GOT3 (cell line): ENCODE measurements around the gene MMD2.

ENCODE experiments used
- DNase-seq: peaks from one replicate; lab custom pipeline; 2025; ENCODE audit warnings: mixed read lengths; lab: John Stamatoyannopoulos, UW

Gene MMD2

DNA sequence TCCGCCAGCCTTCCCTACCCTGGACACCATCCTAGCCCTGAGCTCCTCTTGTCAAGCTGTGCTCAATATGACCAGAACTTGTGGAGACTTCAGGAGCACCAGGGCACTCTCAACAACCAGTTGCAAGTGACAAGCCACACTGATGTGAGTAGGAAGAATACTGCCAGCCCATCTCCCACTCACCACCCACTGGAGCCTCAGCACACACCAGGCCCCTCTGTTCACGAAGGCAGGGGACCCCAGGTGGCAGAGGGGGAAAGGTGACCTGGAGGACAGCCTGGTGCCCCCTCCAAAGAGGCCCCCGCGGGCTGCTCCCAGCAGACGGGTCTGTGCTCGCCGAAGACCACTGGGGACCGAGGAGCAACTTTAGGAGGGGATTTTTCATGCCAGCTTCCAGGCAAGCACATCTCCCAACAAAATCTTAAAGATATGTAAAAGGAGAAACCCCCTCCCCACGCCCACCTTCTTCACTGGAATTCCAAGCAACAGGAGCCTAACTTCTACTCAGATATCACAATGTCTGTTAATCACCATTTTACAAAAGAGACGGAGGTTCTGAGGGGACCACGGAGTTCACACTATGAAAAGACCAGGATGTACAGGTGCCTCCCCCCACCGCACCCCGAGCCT, 1.0 kb downstream of the MMD2 start:
- DNase-seq, result no peak

DNA sequence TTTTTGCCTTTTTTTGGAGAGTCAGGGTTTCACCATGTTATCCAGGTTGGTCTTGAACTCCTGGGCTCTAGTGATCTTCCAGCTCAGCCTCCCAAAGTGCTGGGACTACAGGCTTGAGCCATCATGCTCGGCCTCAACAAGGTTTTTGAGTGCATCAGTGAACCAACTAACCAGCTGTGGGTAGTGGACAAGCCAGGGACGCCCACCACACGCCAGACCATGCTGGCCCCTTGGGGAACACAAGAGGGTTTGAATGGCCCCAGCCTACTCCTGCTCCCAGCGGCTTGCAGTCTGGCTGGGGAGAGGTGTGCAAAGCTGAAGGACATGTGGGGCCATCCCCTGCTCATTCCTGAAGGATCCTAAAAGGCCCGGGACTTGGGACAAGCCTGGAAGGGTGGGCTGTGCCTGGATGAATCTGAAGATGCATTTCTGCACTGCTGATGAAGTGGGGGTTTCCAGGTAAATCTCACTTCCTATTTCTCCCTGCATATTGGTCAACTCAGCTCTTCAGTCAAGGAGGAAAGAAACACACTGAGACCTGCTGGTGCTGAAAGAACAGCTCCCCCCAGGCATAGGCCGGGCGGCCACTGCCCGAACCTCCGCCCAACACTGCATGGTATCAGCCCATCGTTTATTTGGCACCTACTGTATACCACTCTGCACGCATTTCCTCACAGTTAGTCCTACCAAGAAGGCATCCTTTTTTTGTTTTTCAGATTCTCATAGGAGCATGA, 6.9 kb downstream of the MMD2 start:
- DNase-seq, result no peak

DNA sequence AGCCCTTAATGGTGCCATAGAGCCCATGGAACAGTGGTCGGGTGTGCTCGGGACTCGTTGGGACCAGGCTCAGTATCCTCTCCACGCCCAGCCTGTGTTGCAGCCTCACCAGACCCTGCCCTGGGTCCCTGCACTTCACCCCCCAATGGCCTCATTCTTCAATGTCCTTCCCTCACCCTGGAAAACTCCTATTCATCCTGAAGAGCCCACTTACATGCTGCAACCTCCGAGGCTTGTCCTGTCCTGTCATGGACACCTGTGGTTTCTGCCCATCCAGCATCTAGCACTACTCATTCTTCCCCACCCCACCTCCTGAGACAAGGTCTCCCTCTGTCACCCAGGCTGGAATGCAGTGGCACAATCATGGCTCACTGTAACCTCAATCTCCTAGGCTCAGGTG, 7.7 kb downstream of the MMD2 start:
- DNase-seq, result no peak

DNA sequence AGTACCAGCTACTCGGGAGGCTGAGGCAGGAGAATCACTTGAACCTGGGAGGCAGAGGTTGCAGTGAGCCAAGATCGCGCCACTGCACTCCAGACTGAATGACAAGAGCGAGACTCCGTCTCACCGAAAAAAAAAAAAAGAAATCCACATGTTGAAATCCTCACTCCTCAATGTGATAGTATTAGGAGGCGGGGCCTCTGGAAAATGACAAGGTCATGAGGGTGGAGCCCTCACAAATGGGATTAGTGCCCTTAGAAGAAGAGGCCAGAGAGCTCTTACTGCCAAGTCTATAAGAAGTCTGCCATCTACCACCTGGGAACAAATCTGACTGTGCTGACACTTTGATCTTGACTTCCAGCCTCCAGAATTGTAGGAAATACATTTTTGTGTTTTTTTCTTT, 10.6 kb downstream of the MMD2 start:
- no peak for DNase-seq

DNA sequence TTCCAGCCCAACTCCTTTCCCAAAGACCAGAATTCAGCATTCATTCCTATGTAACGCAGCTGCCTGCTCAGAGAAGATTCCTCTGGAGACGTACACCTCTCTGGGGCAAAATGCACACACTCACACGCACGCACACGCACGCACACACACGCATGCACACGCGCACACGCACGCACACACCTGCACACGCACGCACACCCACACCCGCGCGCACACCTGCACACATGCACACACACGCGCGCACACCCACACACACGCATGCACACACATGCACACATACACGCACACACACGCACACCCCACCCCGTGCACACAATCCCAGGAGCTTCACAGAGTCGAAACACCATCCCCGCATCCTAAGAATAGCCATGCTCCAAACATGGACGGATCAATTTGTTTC, 13.0 kb downstream of the MMD2 start:
- no peak for DNase-seq

DNA sequence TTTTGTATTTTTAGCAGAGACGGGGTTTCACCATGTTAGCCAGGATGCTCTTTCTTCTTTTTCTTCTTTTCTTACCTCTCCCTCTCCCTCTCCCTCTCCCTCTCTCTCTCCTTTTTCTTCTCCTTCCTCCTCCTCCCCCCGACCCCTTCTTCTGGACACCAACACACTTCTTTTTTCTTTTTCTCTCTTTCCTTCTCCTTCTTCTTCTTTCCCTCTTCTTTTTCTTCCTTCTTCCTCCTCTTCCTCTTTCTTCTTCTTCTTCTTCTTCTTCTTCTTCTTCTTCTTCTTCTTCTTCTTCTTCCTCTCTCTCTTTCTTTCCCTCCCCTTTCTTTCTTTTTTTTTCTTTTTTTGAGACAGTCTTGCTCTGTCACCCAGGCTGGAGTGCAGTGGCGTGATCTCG, 14.0 kb downstream of the MMD2 start:
- no peak for DNase-seq

DNA sequence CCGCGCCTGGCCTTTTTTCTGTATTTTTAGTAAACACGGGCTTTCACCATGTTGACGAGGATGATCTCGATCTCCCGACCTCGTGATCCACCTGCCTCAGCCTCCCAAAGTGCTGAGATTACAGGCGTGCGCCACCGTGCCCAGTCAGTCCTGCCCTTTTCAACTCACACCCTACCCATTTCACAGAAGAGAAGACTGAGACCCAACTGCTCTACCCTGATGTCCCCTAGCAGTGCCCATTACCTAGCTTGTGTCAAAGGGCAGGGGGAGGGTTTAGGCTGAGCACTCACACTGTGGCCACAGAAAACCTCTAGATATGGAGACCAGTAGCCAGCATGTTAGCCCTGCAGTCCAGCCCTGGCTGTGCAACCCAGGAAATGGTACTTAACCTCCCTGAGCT, 15.7 kb downstream of the MMD2 start:
- no peak for DNase-seq

DNA sequence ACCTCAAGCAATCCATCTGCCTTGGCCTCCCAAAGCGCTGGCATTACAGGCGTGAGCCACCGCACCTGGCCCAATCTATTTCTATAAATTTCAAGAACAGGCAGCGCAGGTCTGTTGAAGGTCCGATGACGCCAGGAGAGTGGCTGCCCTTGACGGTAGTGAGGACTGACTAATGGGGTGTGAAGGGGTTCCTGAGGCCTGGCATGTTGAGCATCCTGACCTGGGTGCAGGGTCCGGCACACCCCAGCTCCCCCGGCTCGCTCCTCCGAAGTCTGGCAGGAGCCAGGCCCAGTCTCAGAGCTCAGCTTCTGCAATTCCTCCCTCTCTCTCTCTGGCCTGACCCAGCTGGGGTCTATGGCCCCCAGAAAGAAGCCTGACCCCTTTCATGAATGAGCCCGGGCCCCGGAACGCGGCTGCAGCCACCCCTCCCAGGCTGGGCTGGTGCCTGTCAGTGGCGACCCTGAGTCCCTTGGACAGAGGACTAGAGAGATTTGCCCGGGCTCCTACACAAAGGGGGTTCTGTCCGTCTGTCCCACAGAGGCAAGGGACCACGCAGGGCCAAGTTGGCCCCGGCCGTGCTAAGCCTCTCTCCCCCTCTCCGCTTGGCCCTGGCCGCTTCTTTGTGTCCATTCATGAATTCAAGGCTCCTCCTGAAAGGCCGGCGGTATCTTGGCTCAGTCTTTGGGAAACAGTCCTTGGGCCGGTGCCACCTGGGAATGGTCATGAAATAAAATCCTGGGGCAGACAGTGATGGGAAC, 18.8 kb downstream of the MMD2 start:
- DNase-seq, result no peak

DNA sequence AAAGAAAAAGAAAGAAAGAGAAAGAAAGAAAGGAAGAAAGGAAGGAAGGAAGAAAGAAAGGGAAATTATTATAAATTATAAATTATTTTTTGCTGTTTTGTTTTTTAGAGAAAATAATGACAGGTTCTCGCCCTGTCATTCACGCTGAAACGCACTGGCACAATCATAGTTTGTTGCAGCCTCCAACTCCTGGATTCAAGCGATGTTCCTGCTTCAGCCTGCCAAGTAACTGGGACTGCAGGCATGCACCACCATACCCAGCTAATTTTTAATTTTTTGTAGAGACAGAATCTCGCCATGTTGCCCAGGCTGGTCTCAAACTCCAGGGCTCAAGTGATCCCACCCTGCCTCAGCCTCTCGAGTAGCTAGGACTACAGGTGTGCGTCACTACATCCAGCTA, 21.6 kb downstream of the MMD2 start:
- no peak for DNase-seq

DNA sequence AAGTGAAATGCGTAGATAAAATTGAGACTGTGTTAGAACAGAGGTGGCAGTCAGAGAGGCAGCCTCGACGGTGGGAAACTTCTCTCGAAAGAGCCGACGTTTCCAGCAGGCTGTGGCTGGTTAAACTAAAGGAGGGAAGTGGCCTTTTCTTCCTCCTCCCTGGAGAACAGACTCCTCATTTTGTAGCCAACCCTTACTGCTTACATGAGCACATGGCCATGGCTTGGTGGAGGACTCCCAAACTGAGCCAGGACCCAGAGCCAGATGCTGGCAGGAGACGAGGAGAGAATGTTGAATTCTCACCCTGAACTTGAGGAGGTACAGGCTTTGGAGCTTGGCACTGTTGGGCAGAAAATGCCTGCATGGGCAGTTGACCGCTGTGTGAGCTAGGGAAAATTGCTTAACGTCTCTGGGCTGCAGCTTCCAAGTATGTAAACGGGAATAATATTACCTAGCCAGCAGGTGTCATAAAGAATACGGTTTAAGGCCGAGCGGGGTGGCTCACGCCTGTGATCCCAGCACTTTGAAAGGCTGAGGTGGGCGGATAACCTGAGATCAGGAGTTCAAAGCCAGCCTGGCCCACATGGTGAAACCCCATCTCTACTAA, 24.5 kb downstream of the MMD2 start:
- no peak for DNase-seq

DNA sequence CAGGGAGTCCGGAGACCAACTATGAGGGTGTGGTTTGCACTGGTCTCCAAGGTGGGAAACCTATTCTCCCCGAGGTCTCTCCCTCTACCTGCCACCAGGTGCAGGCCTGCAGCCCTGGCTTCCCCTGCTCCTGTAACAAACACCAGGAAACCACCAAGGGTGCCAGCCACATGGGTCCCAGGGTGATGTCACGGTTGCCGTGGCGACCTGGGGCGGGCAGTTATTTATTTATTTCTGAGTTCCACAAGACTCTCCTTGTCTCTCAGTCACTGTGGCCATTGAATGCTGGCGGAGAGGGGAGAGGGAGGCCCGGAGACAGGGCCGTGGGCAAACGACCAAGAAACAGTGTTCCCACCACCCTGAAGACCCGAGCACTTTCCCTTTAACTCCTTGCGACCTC, 27.0 kb downstream of the MMD2 start:
- DNase-seq, result no peak

DNA sequence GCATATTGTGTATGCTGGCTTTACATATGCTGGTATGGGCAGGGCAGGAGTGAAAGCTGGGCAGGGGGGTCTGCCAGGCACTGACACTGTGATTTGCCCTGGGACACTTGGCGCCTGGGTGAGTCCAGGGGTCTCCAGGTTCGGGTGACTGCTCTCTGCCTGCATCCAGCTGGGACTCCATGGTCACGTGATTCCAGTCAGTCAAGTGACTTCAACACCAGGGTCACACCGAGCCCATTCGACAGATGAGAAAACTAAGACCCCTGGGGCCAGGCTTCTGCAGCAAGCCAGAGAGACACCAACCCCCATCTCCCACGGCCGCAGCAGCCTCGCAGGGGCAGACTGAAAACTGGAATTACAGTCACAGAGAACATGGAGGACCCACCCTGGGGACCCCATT, 30.0 kb downstream of the MMD2 start:
- no peak for DNase-seq

DNA sequence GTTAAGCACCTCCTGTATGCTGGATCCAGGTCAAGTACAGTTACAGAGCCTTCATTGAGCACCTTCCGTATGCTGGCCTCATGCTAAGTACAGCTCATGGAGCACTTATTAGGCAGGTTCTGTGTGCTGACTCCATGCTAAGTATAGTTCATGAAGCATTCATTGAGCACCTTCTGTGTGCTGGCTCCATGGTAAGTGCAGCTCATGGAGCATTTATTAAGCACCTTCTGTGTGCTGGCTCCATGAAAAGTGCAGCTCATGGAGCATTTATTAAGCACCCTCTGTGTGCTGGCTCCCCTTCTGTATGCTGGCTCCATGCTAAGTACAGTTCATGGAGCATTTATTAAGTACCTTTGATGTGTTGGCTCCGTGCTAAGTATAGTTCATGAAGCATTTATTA, 30.5 kb downstream of the MMD2 start:
- no peak for DNase-seq

DNA sequence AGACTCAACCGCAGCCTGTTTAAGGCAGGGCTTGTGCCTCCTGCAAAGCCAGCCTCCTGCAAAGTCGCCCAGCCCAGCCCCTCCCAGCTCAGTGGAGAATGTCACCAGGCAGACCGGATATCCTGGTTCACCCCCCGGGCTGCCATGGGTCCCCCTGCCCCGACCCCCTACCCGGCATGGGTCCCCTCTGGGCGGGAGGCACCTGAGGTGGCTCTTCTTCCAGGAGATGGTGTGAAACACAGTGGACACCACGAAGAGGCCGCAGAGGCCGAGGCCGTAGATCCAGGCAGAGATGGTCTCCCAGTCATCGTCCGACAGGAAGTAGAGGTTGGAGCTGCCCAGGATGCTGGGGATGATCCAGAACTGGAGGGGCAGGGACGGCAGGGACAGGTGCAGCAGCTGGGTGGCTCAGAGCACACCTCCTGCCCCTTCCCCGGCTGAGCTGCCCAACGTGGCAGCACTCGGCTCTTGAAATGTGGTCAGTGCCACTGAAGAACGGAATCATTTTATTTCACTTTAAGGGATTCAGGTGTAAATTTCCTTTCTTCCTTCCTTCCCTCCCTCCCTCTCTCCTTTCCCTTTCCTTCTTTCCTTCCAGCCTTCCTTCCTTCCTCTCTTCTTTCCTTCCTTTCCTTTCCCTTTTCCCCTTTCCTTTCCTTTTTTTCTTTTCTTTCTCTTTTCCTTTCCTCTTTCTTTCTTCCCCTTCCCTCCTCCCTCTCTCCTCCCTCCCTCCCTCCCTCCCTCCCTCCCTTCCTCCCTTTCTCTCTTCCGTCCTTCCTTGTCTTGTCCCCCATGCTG, 38.8 kb downstream of the MMD2 start:
- DNase-seq, result no peak

DNA sequence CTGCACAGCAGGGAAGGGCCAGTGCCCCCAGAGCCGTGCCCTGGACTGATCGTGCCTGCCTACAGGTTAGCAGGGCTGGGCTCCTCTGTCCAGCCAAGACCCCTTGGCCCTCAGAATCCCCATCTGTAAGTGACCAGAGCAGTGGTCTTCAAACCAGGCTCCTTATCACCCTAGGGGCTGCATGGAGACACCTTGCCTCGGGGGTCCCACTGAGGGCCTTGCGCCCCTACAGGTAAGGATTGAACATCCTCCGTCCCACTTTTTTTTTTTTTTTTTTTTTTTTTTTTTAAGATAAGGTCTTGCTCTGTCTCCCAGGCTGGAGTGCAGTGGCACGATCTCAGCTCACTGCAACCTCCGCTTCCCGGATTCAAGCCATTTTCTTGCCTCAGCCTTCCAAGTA, 42.9 kb downstream of the MMD2 start:
- no peak for DNase-seq

DNA sequence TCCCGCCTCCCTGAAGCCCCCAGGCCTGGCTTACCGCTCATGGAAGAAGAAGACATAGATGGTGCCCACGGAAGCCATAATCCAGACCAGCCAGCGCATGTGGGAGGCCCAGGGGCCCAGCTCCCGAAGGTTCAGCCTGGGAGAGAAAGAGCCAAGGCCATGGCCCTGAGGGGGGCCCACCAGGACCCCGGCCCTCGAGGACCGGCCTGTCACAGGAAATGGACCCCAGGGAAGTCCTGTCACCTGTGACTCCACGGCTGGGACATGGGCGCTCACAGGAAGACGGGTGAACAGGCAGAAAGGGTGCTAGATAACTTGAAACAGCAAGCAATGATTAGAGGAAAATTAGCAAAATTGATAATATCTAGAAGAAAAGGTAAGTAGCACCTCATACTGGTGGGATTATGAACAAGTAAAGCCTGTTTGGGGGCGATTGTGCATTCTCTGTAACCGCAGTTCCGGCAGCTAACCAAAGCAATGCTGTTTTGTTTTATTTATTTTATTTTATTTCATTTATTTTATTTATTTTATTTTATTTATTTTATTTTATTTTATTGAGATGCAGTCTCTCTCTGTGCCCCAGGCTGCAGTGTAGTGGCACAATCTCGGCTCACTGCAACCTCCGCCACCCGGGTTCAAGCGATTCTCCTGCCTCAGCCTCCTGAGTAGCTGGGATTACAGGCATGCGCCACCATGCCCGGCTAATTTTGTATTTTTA, 47.7 kb downstream of the MMD2 start:
- DNase-seq, result no peak

DNA sequence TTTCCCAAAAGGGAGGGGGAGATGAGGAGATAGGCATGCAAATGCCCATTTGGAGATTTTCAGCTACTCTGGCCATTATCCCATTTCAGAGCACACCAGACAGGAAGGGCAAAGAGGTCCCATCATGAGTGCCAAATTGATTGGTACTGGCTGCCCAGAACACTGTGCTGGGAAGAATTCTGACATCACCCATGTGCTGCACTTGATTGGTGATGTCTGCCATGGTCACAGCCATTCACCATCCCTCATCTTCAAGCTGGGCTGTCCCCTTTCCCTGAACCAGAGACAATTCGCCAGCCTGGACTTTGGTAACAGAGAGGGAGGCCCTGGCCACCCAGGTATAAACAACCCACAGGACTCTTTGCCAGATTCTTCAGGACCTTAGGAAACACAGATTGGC, 52.3 kb downstream of the MMD2 start:
- DNase-seq, result no peak

DNA sequence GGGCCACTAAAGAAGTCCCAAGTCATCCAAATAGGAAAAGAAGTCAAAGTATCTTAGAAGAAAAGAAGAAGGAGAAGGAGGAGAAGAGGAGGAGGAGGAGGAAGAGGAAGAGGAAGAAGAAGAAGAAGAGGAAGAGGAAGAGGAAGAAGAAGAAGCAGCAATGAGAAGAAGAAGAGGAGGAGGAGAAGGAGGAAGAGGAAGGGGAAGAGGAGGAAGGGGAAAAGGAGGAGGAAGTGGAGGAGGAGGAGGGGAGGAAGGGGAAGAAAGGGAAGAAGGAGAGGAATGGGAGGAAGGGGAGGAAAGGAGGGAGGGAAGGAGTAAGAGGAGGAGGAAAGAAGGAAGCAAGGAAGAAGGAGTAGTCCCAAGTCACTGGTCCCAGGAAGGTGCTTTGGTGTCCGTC, 53.8 kb downstream of the MMD2 start:
- no peak for DNase-seq

DNA sequence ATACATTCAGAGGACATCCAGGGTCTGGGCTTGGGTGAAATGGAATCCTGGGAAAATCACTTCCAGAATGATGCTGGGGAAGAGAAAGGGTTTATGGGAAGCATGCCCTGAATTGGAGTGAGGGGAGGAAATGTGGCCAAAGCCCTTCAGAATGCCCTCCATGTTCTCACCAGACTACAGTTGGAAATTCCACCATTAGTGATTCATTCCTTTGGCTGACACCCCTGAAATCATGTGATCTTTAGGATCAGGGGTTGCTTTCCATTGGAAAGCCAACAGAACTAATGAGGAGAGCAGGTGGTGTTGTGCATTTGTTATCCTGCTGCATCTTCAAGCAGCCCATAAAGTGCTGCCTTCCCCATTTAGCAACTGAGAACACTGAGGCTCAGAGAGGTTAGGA, 54.6 kb downstream of the MMD2 start:
- DNase-seq, result no peak

DNA sequence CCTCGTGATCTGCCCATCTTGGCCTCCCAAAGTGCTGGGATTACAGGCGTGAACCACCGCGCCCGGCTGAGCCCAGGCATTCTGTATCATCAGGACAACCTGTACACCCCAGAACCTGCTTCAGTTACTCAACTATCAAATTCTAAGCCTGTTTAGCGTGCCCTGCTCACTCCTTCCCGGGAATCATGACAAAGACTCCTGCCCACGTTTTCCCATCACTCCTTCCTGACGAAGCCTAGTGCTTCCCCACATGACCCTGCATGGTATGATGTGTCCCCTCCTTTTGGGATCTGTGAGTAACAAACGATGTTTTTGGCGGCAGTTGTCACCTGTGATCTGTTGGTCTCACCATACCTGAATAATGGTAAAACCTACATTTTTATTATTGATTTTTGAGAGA, 63.2 kb downstream of the MMD2 start:
- DNase-seq, result no peak

DNA sequence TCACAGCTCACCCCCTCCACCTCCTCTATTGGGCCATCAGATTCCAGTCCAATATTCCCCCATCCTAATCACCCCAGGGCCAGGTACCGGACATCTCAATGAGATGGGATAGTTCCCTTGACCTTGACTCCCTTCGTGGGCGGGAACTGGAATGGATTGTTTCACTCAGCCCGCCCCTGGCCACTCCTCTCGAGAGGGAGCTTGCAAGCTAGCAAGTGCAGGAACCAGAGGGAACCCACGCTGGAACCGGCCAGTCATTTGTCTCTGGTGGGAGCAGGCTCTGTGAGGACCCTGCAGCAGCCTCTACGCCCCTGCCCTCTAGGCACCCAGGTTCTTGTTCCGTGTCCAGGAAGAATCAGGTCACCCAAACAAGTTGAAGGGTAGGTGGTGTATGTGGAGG, 64.5 kb downstream of the MMD2 start:
- no peak for DNase-seq
